ENCODE data around the gene LRP1.

The LRP1 gene

GRCh38 chr12:57202321-57202720 is 74.0 kb downstream of the LRP1 start:
- TF ChIP-seq CTCF (IDR thresholded peaks at IDR 0.05; ENCODE audit: low read depth, low read length, missing control alignments): no peak
- DNase-seq (ENCODE audit: extremely low read depth, low read depth): no peak
- H3K4me3 ChIP-seq (replicated peaks; ENCODE audit: low read depth, low read length): no peak overlapping the region

- no peak overlapping the region for H3K4me3 ChIP-seq (replicated peaks; ENCODE audit: low read depth, low read length)
- no peak for TF ChIP-seq CTCF (IDR thresholded peaks at IDR 0.05; ENCODE audit: low read depth, low read length, missing control alignments)
- DNase-seq (ENCODE audit: extremely low read depth, low read depth): no peak
These were observed 74.9 kb downstream of the LRP1 start for GRCh38 chr12:57203201-57203600.

- DNase-seq (ENCODE audit: extremely low read depth, low read depth): no peak
- TF ChIP-seq CTCF (IDR thresholded peaks at IDR 0.05; ENCODE audit: low read depth, low read length, missing control alignments): no peak
These were observed 75.5 kb downstream of the LRP1 start for GRCh38 chr12:57203791-57204190.

GRCh38 chr12:57204454-57204853 is 76.2 kb downstream of the LRP1 start:
- no peak for DNase-seq (ENCODE audit: extremely low read depth, low read depth)
- TF ChIP-seq CTCF (IDR thresholded peaks at IDR 0.05; ENCODE audit: low read depth, low read length, missing control alignments): no peak
- H3K4me3 ChIP-seq (replicated peaks; ENCODE audit: low read depth, low read length): no peak overlapping the region

More at GRCh38 chr12:57203791-57204190, 75.5 kb downstream of the LRP1 start:
- no peak overlapping the region for H3K4me3 ChIP-seq (replicated peaks; ENCODE audit: low read depth, low read length)

GRCh38 chr12:57205186-57205585 is 76.9 kb downstream of the LRP1 start:
- no peak for TF ChIP-seq CTCF (IDR thresholded peaks at IDR 0.05; ENCODE audit: low read depth, low read length, missing control alignments)
- no peak for DNase-seq (ENCODE audit: extremely low read depth, low read depth)
- no peak overlapping the region for H3K4me3 ChIP-seq (replicated peaks; ENCODE audit: low read depth, low read length)

GRCh38 chr12:57205931-57206330 is 77.6 kb downstream of the LRP1 start:
- H3K4me3 ChIP-seq (replicated peaks; ENCODE audit: low read depth, low read length): no peak overlapping the region
- no peak for DNase-seq (ENCODE audit: extremely low read depth, low read depth)
- TF ChIP-seq CTCF (IDR thresholded peaks at IDR 0.05; ENCODE audit: low read depth, low read length, missing control alignments): no peak
